Measurements from ENCODE around the gene PRPF18.

- no peak for TF ChIP-seq CTCF (IDR thresholded peaks at IDR 0.05)
- TF ChIP-seq POLR2A (IDR thresholded peaks at IDR 0.05): no peak
Measured at GRCh38 chr10:13668126-13668525, 81.4 kb downstream of the PRPF18 start.
